OCI-LY7 (cell line): Measurements from ENCODE around the gene NCAPH2. TPM values are rescaled to one million over a fixed set of nuclear protein-coding genes. Genes with fewer than 3 reads are reported as not detected.

Experiments
- BruUV-seq: library from RNA; stranded (reverse); fragments of 400-500 nt; replicated peaks from 2 replicates; lab custom pipeline; 2021; lab: Mats Ljungman, UMichigan
- CTCF ChIA-PET: fragments of 300-600 bp; sonication (Branson Sonifier 250); formaldehyde crosslinking; loops from one replicate; lab custom pipeline; 2022; ENCODE audit warnings: antibody characterized with exemption; ENCODE audit not compliant: unreplicated experiment; lab: Charles Lee
- POLR2A ChIA-PET: fragments of 300-600 bp; sonication (Branson Sonifier 250); formaldehyde crosslinking; loops from one replicate; lab custom pipeline; 2022; ENCODE audit warnings: antibody characterized with exemption; lab: Charles Lee
- DNase-seq: peaks from one replicate; pipeline ENCODE4 v3.0.0-alpha.2; 2015; ENCODE audit warnings: low spot score
- H2AFZ ChIP-seq: fragments of 200-600 bp; sonication (generic), shearing (Covaris generic); 2 replicates; pipeline ENCODE4 v1.6.1; 2014; ENCODE audit warnings: mild to moderate bottlenecking, antibody characterized with exemption, low read length, moderate library complexity
- H3K27ac ChIP-seq: fragments of 200-600 bp; sonication (generic); 2 replicates; pipeline ENCODE4 v1.5.1; 2014; ENCODE audit warnings: mixed run types, low read depth, mild to moderate bottlenecking, moderate library complexity, low read length, inconsistent platforms; ENCODE audit not compliant: poor library complexity, severe bottlenecking
- H3K36me3 ChIP-seq: fragments of 200-600 bp; sonication (generic); 2 replicates; pipeline ENCODE4 v1.6.1; 2014; ENCODE audit warnings: mild to moderate bottlenecking, antibody characterized with exemption, low read length, moderate library complexity, mixed read lengths; ENCODE audit not compliant: insufficient read depth
- H3K4me1 ChIP-seq: fragments of 200-600 bp; sonication (generic); 2 replicates; pipeline ENCODE4 v1.5.1; 2014; ENCODE audit warnings: mild to moderate bottlenecking, low read length; ENCODE audit not compliant: insufficient read depth, poor library complexity, severe bottlenecking
- H3K4me2 ChIP-seq: fragments of 200-600 bp; sonication (generic); 2 replicates; pipeline ENCODE4 v1.6.1; 2014; ENCODE audit warnings: mild to moderate bottlenecking, low read length
- H3K4me3 ChIP-seq: fragments of 200-600 bp; sonication (generic); 2 replicates; pipeline ENCODE4 v1.5.1; 2014; ENCODE audit warnings: mild to moderate bottlenecking, low read depth, low read length; ENCODE audit not compliant: poor library complexity, severe bottlenecking
- H3K79me2 ChIP-seq: fragments of 200-600 bp; sonication (generic); 2 replicates; pipeline ENCODE4 v1.6.1; 2016; ENCODE audit warnings: low read depth, mild to moderate bottlenecking, low read length, moderate library complexity, mixed read lengths; ENCODE audit not compliant: insufficient read depth
- H3K9me2 ChIP-seq: fragments of 200-600 bp; sonication (generic); 2 replicates; pipeline ENCODE4 v1.6.1; 2016; ENCODE audit warnings: mild to moderate bottlenecking, low read length, mixed read lengths; ENCODE audit not compliant: insufficient read depth
- H3K9me3 ChIP-seq: fragments of 200-600 bp; sonication (generic); 2 replicates; pipeline ENCODE4 v1.6.1; 2014; ENCODE audit warnings: mild to moderate bottlenecking, mixed run types, low read length, mixed read lengths
- H4K20me1 ChIP-seq: fragments of 200-600 bp; sonication (generic); 2 replicates; pipeline ENCODE4 v1.6.1; 2014; ENCODE audit warnings: mild to moderate bottlenecking, antibody characterized with exemption, low read length, moderate library complexity, mixed read lengths; ENCODE audit not compliant: insufficient read depth
- CTCF ChIP-seq: fragments of 200-600 bp; sonication (generic); conservative IDR thresholded peaks from 2 replicates; pipeline ENCODE4 v1.5.1; 2014; ENCODE audit warnings: mild to moderate bottlenecking, antibody characterized with exemption, low read length, moderate library complexity, mixed read lengths
- EZH2phosphoT487 ChIP-seq: fragments of 200-600 bp; sonication (generic); IDR thresholded peaks from 2 replicates; pipeline ENCODE4 v1.6.1; 2018; ENCODE audit warnings: low read depth, borderline replicate concordance, mild to moderate bottlenecking, mixed run types, antibody characterized with exemption, low read length, moderate library complexity, mixed read lengths
- intact Hi-C: fragments of 100-400 bp; cut with micrococcal nuclease; formaldehyde crosslinking; loops from one replicate; pipeline ENCODE4 v1.10.0; 2022; ENCODE audit not compliant: unreplicated experiment
- total RNA-seq, 2 experiments: library from RNA; depleted of rRNA in 1 of 2; stranded (reverse); fragments of >200 nt in 1 of 2; shearing (Covaris generic) in 1 of 2; gene quantifications; 2 replicates each; pipeline ENCODE4 v1.2.3, GENCODE V29; 2014 to 2022

Gene NCAPH2
- total RNA-seq, 2 experiments from 2014 or later = 126 to 129 TPM

- POLR2A ChIA-PET = no interaction called here
- Histone ChIP-seq H3K9me2 (no peaks in the 10 kb centered on the region), H3K4me2 (no peak overlapping the region), H3K79me2 (no peaks in the 10 kb centered on the region), H3K36me3 (no peaks in the 10 kb centered on the region), H2AFZ (no peak overlapping the region), H4K20me1 (no peaks in the 10 kb centered on the region), H3K4me1 (peaks cover 19% of the 10 kb centered on the region), H3K27ac (no peak overlapping the region), H3K4me3 (no peak overlapping the region), H3K9me3 (no peaks in the 10 kb centered on the region)
- intact Hi-C loops = no loop called here
- CTCF ChIA-PET = no interaction called here
- no TSS peak for BruUV-seq
- TF ChIP-seq CTCF (no peak), EZH2phosphoT487 (no peak)
- DNase-seq = no peak
These were observed 43.2 kb downstream of the NCAPH2 start for GRCh38 chr22:50551160-50551752.

- Histone ChIP-seq H3K9me2 (no peaks in the 10 kb centered on the region), H4K20me1 (no peaks in the 10 kb centered on the region), H3K4me1 (peaks cover 11% of the 10 kb centered on the region), H3K36me3 (no peaks in the 10 kb centered on the region), H3K27ac (no peak overlapping the region), H3K79me2 (no peaks in the 10 kb centered on the region), H3K4me2 (no peak overlapping the region), H3K9me3 (no peaks in the 10 kb centered on the region), H3K4me3 (no peak overlapping the region), H2AFZ (no peak overlapping the region)
- no peak for DNase-seq
- CTCF ChIA-PET = no interaction called here
- intact Hi-C loops = no loop called here
- no TSS peak for BruUV-seq
- TF ChIP-seq EZH2phosphoT487 (no peak), CTCF (no peak)
- POLR2A ChIA-PET = no interaction called here
These were observed 45.3 kb downstream of the NCAPH2 start for GRCh38 chr22:50553310-50553709.

- no TSS peak for BruUV-seq
- Histone ChIP-seq H3K4me1 (no peaks in the 10 kb centered on the region), H2AFZ (no peak overlapping the region), H3K79me2 (no peaks in the 10 kb centered on the region), H3K36me3 (no peaks in the 10 kb centered on the region), H3K4me3 (no peak overlapping the region), H3K27ac (no peak overlapping the region), H4K20me1 (no peaks in the 10 kb centered on the region), H3K4me2 (no peak overlapping the region), H3K9me2 (no peaks in the 10 kb centered on the region), H3K9me3 (no peaks in the 10 kb centered on the region)
- TF ChIP-seq EZH2phosphoT487 (no peak), CTCF (no peak)
- intact Hi-C loops = no loop called here
- POLR2A ChIA-PET = interaction anchor here (0.6 kb wide), 1 partner anchor 9 kb away, joined by 3 read pairs; no protein-coding TSS in a partner anchor
- CTCF ChIA-PET = no interaction called here
- DNase-seq = no peak
These were observed 48.7 kb downstream of the NCAPH2 start for GRCh38 chr22:50556703-50557102.
